Measurements from ENCODE around the gene ASCC3.

DNA sequence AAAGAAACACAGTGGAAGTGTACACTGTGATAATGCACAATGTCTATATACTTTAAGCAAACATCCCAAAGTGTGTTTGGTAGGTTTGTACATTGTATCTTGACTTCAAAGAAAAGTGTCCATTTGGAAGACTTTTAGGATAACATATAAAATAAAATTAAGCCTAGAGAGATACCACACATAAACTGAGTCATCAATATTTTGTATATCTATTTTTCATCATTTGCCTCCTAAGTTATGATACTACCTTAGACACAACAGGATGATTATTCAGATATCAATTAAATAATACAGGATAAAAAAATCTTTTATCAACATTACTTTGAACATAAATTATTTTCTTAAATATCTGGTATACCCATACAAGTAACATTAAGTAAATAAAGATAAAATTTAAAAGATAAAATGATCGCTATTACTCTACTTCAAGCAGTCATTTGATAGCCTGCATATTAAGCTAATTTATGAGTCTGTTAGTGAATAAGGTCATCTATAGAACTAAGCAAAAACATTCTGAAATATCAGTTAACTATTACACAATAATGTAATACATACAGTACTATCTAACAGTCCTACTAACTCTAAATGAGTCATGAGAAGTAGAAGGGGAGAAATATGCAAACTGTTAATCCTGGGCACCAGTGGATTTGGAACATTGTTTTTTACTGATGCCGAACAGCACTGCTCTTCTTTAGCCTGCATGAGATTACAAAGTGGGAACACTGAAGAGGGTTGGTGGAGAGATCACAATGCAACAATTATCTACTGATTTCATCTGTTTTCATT, 258.0 kb downstream of the ASCC3 start:
- TF ChIP-seq ESRRA (IDR thresholded peaks at IDR 0.05; ENCODE audit: borderline replicate concordance, low read length), result no peak
- TF ChIP-seq CBX2 (IDR thresholded peaks at IDR 0.05; ENCODE audit: borderline replicate concordance, low read depth), result no peak
- no peak for TF ChIP-seq POLR2A (IDR thresholded peaks at IDR 0.05; ENCODE audit: low read length)
- no peak for TF ChIP-seq CTCF (IDR thresholded peaks at IDR 0.05)
- TF ChIP-seq, protein P1, sequence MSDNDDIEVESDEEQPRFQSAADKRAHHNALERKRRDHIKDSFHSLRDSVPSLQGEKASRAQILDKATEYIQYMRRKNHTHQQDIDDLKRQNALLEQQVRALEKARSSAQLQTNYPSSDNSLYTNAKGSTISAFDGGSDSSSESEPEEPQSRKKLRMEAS (IDR thresholded peaks at IDR 0.05), result no peak
- TF ChIP-seq RAD21 (conservative IDR thresholded peaks at IDR 0.05 in 1 of 2, IDR thresholded peaks at IDR 0.05 in 1 of 2), result no peak
- TF ChIP-seq FOSL2 (IDR thresholded peaks at IDR 0.05), result no peak
- TF ChIP-seq FOSL2 (CRISPR knock-in tag; IDR thresholded peaks at IDR 0.05), result no peak
- no peak for TF ChIP-seq CEBPB (IDR thresholded peaks at IDR 0.05)
- no peak for TF ChIP-seq CHD2 (IDR thresholded peaks at IDR 0.05; ENCODE audit: low read length, partially characterized antibody)
- TF ChIP-seq KDM5A (IDR thresholded peaks at IDR 0.05), result no peak
